T-helper 2 cell treated with Interferon-gamma antibody and Interleukin-4, amounts not matched to agents 5 μg/mL and 100 μg/mL, for 36 hours (primary cell): ENCODE results near the gene DOCK2.
A peak's percentile ranks its signal among the peaks of the same experiment; 100 is the strongest.

Experiments used
- DNase-seq: peaks from one replicate; pipeline ENCODE4 v3.0.0; 2021; ENCODE audit warnings: low spot score
- H3K27ac Mint-ChIP-seq: one replicate; pipeline ENCODE4 v1.8.0; 2021; ENCODE audit warnings: mild to moderate bottlenecking, mixed read lengths
- H3K27me3 Mint-ChIP-seq: one replicate; pipeline ENCODE4 v1.8.0; 2021; ENCODE audit warnings: low read depth, mixed read lengths
- H3K36me3 Mint-ChIP-seq: one replicate; pipeline ENCODE4 v1.8.0; 2021; ENCODE audit warnings: low read depth, mixed read lengths
- H3K4me1 Mint-ChIP-seq: one replicate; pipeline ENCODE4 v1.8.0; 2021; ENCODE audit warnings: low read depth, mixed read lengths
- H3K4me3 Mint-ChIP-seq: one replicate; pipeline ENCODE4 v1.8.0; 2022; ENCODE audit warnings: mild to moderate bottlenecking, moderate library complexity, mixed read lengths
- H3K9me3 Mint-ChIP-seq: one replicate; pipeline ENCODE4 v1.8.0; 2021; ENCODE audit warnings: mixed read lengths

Gene DOCK2

DNA sequence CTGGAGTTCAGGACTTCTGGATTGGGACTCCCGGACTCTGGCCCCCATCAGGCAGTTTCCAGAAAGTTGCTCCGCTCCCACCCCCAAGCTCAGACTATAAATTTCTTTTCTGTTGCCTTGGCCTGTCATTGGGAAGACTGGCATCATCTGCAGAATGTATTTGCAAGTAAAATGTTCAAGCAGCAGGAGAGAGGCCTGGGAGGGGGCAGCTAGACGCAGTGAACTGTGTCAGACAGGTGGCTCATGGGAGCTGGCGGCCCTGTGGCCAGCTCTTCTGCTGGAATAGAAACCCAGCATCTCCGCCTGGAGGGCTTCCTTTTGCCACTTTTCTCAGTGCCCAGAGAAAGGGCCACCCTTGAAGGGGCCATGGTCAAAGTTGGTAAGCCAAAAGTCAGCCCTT, 327.2 kb downstream of the DOCK2 start:
- no peak for DNase-seq
- Mint-ChIP-seq H3K4me3 (no peak overlapping the region), H3K27ac (no peak overlapping the region), H3K36me3 (peaks cover 4% of the 10 kb centered on the region), H3K9me3 (no peaks in the 10 kb centered on the region), H3K27me3 (no peaks in the 10 kb centered on the region), H3K4me1 (no peaks in the 10 kb centered on the region)

- H3K27ac Mint-ChIP-seq = peak overlapping the region; percentile 59
- H3K4me3 Mint-ChIP-seq = no peak overlapping the region
- DNase-seq = no peak
- H3K9me3 Mint-ChIP-seq = no peaks in the 10 kb centered on the region
- peaks cover 5% of the 10 kb centered on the region for H3K36me3 Mint-ChIP-seq
- no peaks in the 10 kb centered on the region for H3K27me3 Mint-ChIP-seq
- H3K4me1 Mint-ChIP-seq = no peaks in the 10 kb centered on the region
Observed at GRCh38 chr5:169970339-169970738, 333.3 kb downstream of the DOCK2 start.

DNA sequence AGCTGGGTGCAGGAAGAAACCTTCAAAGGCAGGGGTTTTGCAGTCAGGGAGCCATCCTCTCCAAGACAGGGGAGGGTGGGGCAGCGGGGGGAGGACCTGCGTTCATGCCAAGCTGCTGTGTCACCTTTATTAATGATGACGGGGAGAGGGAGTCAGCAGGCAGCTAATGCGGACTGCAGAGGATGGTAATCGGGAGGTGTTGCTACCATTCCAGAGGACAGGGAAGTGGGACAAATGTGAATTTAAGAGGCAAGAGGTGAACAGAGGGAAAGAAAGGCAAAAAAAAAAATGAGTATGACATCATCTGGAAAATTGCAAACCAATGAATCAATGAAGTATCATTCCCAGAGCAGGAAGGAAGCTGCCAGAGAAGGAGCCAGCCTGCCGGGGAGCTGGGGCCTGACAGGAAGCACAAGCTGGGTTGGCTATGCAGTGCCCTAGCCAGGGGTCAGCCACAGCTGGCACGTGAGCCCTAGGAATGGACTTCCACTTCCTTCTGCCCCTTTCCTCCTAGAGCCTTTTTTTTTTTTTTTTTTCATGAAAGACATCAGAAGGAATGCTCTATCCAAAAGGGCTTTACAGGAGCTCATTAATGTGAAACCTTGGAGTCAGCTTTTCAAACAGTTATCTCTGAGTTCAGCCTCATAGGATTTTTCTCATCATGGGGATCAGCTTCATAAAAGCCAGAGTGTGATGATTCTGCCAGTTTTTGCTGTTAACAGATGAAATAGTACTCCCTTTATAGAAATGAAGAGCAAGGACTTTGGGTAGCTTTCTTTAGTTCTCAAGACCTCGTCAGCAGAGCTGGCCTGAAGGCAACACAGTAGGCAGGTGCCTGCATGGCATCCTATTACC, 334.1 kb downstream of the DOCK2 start:
- H3K27me3 Mint-ChIP-seq = no peaks in the 10 kb centered on the region

DNA sequence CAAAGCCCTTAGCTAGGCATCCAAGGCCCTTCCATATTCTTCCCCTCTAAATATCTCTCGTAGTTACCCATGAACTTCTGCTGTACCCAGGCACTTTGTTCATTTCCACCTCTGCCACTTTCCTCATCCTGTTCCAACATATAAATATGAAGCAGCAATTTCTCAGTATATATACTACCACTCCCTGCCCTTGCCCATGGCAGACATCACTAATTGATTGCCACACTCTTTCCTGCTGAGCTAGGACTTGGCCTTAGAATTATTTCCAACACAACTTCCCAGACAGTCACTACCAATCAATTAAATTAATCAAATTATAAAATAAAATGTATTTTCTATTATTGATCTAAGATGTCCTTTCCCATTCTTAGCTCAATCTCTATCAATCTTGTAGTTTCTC, 334.7 kb downstream of the DOCK2 start:
- Mint-ChIP-seq H3K4me3 (no peak overlapping the region), H3K9me3 (no peaks in the 10 kb centered on the region), H3K27me3 (no peaks in the 10 kb centered on the region), H3K4me1 (no peaks in the 10 kb centered on the region), H3K36me3 (peaks cover 5% of the 10 kb centered on the region), H3K27ac (no peak overlapping the region)
- no peak for DNase-seq

More for the DNA sequence above, 334.1 kb downstream of the DOCK2 start:
- Mint-ChIP-seq H3K4me3 (no peak overlapping the region), H3K4me1 (no peaks in the 10 kb centered on the region), H3K36me3 (peaks cover 5% of the 10 kb centered on the region), H3K27ac (no peak overlapping the region), H3K9me3 (no peaks in the 10 kb centered on the region)
- no peak for DNase-seq

- no peak overlapping the region for H3K4me3 Mint-ChIP-seq
- H3K4me1 Mint-ChIP-seq = no peaks in the 10 kb centered on the region
- H3K9me3 Mint-ChIP-seq = no peaks in the 10 kb centered on the region
- no peak overlapping the region for H3K27ac Mint-ChIP-seq
- peaks cover 4% of the 10 kb centered on the region for H3K36me3 Mint-ChIP-seq
- DNase-seq = no peak
- no peaks in the 10 kb centered on the region for H3K27me3 Mint-ChIP-seq
Observed at GRCh38 chr5:169973056-169973455, 336.0 kb downstream of the DOCK2 start.

DNA sequence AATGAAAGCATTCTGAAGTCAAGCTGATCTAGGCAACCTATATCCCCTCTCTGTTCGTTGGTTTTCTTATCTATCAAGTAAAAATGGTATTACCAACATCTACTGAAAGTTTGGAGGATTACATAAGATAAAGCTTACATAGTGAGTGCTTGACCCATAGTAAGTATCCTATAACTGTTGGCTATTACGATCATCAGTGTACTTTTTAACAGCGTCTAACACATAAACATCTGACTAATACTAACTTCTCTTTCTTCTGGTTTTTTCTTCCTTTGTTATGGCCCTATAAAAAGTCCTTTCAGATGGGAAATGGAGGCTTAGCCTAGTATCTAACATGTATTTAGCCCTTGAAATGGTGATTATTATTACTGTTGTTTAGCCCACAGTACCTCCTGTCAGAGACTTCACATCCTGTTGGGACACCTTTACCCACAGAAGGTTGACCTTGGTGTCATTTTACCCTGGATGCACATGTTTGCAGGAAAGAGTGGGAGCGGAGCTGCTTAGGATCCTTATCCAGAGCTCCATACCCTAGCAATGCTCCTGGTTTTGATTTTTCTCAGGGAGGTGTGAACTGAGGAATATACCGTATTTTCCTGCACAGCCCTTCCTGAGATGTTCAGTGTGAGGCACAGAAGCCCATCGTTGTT, 337.2 kb downstream of the DOCK2 start:
- Mint-ChIP-seq H3K27ac (no peak overlapping the region), H3K36me3 (peaks cover 4% of the 10 kb centered on the region), H3K4me3 (no peak overlapping the region), H3K9me3 (no peaks in the 10 kb centered on the region), H3K4me1 (no peaks in the 10 kb centered on the region), H3K27me3 (no peaks in the 10 kb centered on the region)
- DNase-seq = no peak

DNA sequence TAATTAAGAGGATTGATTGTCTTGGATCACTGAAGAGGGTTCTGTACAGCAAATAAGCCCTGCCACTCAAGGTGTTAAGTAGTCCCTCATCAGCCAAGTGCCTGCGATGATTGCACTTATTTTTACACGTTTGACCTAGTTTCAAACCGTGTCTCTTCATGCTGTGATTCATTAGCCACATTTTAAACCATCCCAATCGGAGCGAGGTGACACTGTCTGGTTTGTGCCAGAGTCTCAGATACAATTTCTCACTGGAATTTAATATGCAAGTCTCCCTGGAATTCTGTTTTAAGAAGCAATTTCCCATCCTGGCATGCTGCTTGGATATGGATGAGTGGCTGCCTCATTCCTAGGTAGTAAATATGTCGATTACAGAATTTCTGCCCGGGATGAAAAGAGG, 341.6 kb downstream of the DOCK2 start:
- H3K36me3 Mint-ChIP-seq = peaks cover 16% of the 10 kb centered on the region
- no peaks in the 10 kb centered on the region for H3K9me3 Mint-ChIP-seq
- H3K27ac Mint-ChIP-seq = no peak overlapping the region
- no peak overlapping the region for H3K4me3 Mint-ChIP-seq
- DNase-seq = no peak
- no peaks in the 10 kb centered on the region for H3K27me3 Mint-ChIP-seq
- H3K4me1 Mint-ChIP-seq = no peaks in the 10 kb centered on the region

DNA sequence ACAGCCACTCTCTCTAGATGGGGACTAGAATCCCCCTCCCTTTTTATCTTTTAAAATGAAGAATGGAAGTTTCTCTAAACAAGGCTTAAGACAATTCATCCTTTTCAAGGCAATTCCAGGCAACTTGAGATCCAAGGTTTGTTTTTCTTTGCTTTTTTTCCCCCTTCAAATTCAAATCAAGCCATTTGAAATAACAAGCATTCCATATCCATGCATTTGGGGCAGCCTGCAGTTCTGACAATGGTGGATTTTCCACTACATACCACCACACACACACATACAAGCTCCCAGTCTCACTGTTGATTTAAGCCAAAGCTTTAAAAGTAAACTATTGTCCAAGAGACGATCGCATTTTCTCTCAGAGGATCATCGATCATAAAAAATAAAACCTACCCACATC, 342.8 kb downstream of the DOCK2 start:
- H3K36me3 Mint-ChIP-seq = peaks cover 24% of the 10 kb centered on the region
- no peaks in the 10 kb centered on the region for H3K4me1 Mint-ChIP-seq

GRCh38 chr5:169980418-169981053, 343.5 kb downstream of the DOCK2 start, which contains the start of gene INSYN2B:
Gene INSYN2B, minus strand, starts transcription at chr5:169980495. Its CDS starts 96,597 bp downstream, at chr5:169883898.
- H3K9me3 Mint-ChIP-seq = no peaks in the 10 kb centered on the region
- peaks cover 25% of the 10 kb centered on the region for H3K36me3 Mint-ChIP-seq
- H3K4me1 Mint-ChIP-seq = no peaks in the 10 kb centered on the region
- no peak within 1 kb of the TSS for H3K4me3 Mint-ChIP-seq
- H3K27ac Mint-ChIP-seq = no peak within 1 kb of the TSS
- DNase-seq = peak; percentile 6
- no peaks in the 10 kb centered on the region for H3K27me3 Mint-ChIP-seq

More for the DNA sequence above, 342.8 kb downstream of the DOCK2 start:
- H3K27me3 Mint-ChIP-seq = no peaks in the 10 kb centered on the region
- no peak for DNase-seq
- no peaks in the 10 kb centered on the region for H3K9me3 Mint-ChIP-seq
- H3K27ac Mint-ChIP-seq = no peak overlapping the region
- H3K4me3 Mint-ChIP-seq = no peak overlapping the region

DNA sequence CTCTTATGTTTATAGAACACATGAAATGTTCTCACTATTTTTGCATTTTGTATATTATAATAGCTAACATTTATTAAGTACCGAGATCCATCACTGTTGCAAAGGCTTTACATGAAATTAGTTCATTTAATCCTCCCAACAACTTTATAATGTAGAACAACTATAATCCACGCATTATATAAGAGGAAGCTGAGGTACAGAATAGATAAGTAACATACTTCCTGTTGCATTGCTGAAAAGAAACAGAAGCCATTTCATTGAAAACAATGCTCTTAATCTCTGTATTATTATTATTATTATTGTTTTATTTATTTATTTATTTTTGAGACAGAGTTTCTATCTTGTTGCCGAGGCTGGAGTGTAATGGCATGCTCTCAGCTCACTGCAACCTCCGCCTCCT, 351.1 kb downstream of the DOCK2 start:
- Mint-ChIP-seq H3K27ac (no peak overlapping the region), H3K36me3 (peaks cover 44% of the 10 kb centered on the region), H3K9me3 (no peaks in the 10 kb centered on the region), H3K27me3 (no peaks in the 10 kb centered on the region), H3K4me3 (no peak overlapping the region), H3K4me1 (peaks cover 3% of the 10 kb centered on the region)
- no peak for DNase-seq

- Mint-ChIP-seq H3K4me1 (peaks cover 3% of the 10 kb centered on the region), H3K27ac (no peak overlapping the region), H3K4me3 (no peak overlapping the region), H3K9me3 (no peaks in the 10 kb centered on the region), H3K27me3 (no peaks in the 10 kb centered on the region), H3K36me3 (peaks cover 42% of the 10 kb centered on the region)
- no peak for DNase-seq
Observed at GRCh38 chr5:169988947-169989346, 351.9 kb downstream of the DOCK2 start.

DNA sequence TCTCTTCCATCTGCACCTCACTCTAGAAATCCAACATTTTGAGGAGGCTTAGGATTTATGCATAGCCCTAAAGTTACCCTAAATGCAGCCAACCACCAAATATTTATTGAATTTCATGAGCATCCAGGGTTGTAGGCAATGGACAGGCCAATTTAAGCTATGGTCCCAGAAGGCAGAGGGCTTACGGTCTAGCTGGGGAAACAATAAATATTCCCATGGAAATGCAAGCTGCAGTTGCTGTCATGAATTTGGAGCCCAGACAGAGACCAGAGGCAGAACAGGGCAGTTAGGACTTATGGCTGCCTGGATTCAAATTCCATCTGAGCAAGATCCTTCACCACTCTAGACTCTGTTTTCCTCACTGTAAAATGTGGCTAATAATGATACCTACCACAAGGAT, 352.3 kb downstream of the DOCK2 start:
- Mint-ChIP-seq H3K4me1 (peaks cover 3% of the 10 kb centered on the region), H3K27me3 (no peaks in the 10 kb centered on the region), H3K36me3 (peaks cover 42% of the 10 kb centered on the region), H3K4me3 (no peak overlapping the region), H3K27ac (no peak overlapping the region), H3K9me3 (no peaks in the 10 kb centered on the region)
- DNase-seq = no peak

DNA sequence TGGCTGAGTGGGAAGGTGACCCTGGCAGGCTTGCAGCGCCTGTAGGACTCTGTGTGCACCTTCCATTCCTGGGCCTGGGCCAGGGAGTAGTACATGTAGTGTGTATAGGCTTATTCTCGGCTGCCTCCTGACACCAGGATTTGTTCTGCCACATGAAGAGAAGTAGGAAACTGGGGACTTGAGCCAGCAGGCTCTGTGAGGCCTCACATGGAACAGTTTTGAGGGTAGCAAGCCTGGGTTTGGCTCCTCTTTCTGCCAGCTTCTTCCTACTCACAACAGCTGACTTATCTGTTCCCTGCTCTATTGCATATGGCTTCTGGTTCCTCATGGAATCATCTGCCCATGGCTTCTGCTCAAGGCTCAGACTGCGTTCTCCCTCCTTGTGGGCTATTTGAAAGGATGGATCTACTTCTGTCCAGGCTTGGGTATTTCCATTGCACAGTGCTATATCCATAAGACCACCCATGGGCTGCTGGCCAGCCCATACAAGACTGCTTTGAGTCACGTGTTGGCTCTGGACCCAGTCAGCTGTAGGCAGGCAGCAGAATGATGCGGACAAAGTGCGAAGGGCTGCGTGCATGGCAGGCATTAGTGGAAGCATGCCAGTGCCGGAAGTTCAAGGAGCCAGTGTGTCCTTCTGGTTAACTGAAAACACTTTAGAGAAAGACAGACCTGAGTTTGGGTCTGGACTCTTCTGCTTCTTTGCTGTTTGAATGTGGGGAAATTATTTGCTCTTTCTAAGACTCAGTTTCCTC, 354.2 kb downstream of the DOCK2 start:
- H3K4me3 Mint-ChIP-seq = no peak overlapping the region
- H3K36me3 Mint-ChIP-seq = peaks cover 44% of the 10 kb centered on the region
- H3K9me3 Mint-ChIP-seq = no peaks in the 10 kb centered on the region
- DNase-seq = no peak
- H3K27me3 Mint-ChIP-seq = no peaks in the 10 kb centered on the region
- no peak overlapping the region for H3K27ac Mint-ChIP-seq
- H3K4me1 Mint-ChIP-seq = peaks cover 4% of the 10 kb centered on the region
